OCI-LY3 (cell line): ENCODE measurements around the gene SART1.

ENCODE experiments used
- H2AFZ ChIP-seq: fragments of 200-600, 300-600 bp; shearing (Covaris generic); 2 replicates; pipeline ENCODE4 v1.6.0; 2014; ENCODE audit warnings: antibody characterized with exemption, low read depth, low read length
- H3K27ac ChIP-seq: fragments of 200-600, 300-600 bp; sonication (generic); 2 replicates; pipeline ENCODE4 v1.5.1; 2014; ENCODE audit warnings: mild to moderate bottlenecking, low read length, moderate library complexity, mixed read lengths
- H3K27me3 ChIP-seq: fragments of 200-600, 300-600 bp; sonication (generic); 2 replicates; pipeline ENCODE4 v1.6.1; 2014; ENCODE audit warnings: low read depth, low read length, mixed read lengths
- H3K36me3 ChIP-seq: fragments of 200-600, 300-600 bp; sonication (generic); replicated peaks from 2 replicates; pipeline ENCODE3; 2014; ENCODE audit warnings: low read depth, low read length, mixed read lengths
- H3K4me1 ChIP-seq: fragments of 300-600, 200-600 bp; sonication (generic); 2 replicates; pipeline ENCODE4 v1.6.1; 2014; ENCODE audit warnings: low read length, mixed read lengths
- H3K4me2 ChIP-seq: fragments of 200-600, 300-600 bp; sonication (generic); 2 replicates; pipeline ENCODE4 v1.6.1; 2014; ENCODE audit warnings: low read length, mixed read lengths
- H3K4me3 ChIP-seq: fragments of 300-600, 200-600 bp; sonication (generic); 2 replicates; pipeline ENCODE4 v1.5.1; 2014; ENCODE audit warnings: antibody characterized with exemption, mild to moderate bottlenecking, low read length, moderate library complexity
- H3K79me2 ChIP-seq: fragments of 300-600, 200-600 bp; shearing (Covaris generic); 2 replicates; pipeline ENCODE4 v1.6.1; 2014; ENCODE audit warnings: mild to moderate bottlenecking, low read length, mixed read lengths
- H3K9ac ChIP-seq: fragments of 300-600, 200-600 bp; shearing (Covaris generic); 2 replicates; pipeline ENCODE4 v1.6.0; 2014; ENCODE audit warnings: mild to moderate bottlenecking, low read length, moderate library complexity
- H3K9me3 ChIP-seq: fragments of 200-600, 300-600 bp; shearing (Covaris generic); 2 replicates; pipeline ENCODE4 v1.6.1; 2014; ENCODE audit warnings: low read length, mixed read lengths; ENCODE audit not compliant: insufficient read depth
- H4K20me1 ChIP-seq: fragments of 200-600, 300-600 bp; sonication (generic); 2 replicates; pipeline ENCODE4 v1.6.1; 2016; ENCODE audit warnings: low read length, mixed read lengths; ENCODE audit not compliant: insufficient read depth
- CTCF ChIP-seq: fragments of 200-600, 300-600 bp; sonication (generic); IDR thresholded peaks from 2 replicates; pipeline ENCODE4 v1.5.1; 2014; ENCODE audit warnings: antibody characterized with exemption, low read length, low read depth
- EZH2phosphoT487 ChIP-seq: fragments of 200-600 bp; shearing (Covaris generic); IDR thresholded peaks from 2 replicates; pipeline ENCODE4 v1.6.1; 2018; ENCODE audit warnings: antibody characterized with exemption, mixed run types, low read depth

Gene SART1

GRCh38 chr11:66016793-66017177 lies 55.3 kb downstream of the SART1 start:
- TF ChIP-seq CTCF, result no peak
- TF ChIP-seq EZH2phosphoT487, result no peak
- Histone ChIP-seq H4K20me1 (no peaks in the 10 kb centered on the region), H3K9ac (no peak overlapping the region), H3K4me2 (no peak overlapping the region), H3K27me3 (no peaks in the 10 kb centered on the region), H3K79me2 (no peaks in the 10 kb centered on the region), H2AFZ (no peak overlapping the region), H3K27ac (no peak overlapping the region), H3K9me3 (no peaks in the 10 kb centered on the region), H3K4me1 (no peaks in the 10 kb centered on the region), H3K36me3 (no peaks in the 10 kb centered on the region), H3K4me3 (no peak overlapping the region)

GRCh38 chr11:66017321-66017720 lies 55.8 kb downstream of the SART1 start:
- no peaks in the 10 kb centered on the region; the same call in 1 of the 2 replicates for H3K4me1 ChIP-seq
- no peaks in the 10 kb centered on the region for H4K20me1 ChIP-seq

GRCh38 chr11:66020212-66020611 lies 58.7 kb downstream of the SART1 start:
- no peaks in the 10 kb centered on the region for H4K20me1 ChIP-seq
- no peak overlapping the region for H3K4me2 ChIP-seq
- H3K4me1 ChIP-seq, result peaks cover 2% of the 10 kb centered on the region; the same call in 1 of the 2 replicates
- H3K4me3 ChIP-seq, result no peak overlapping the region
- H3K9me3 ChIP-seq, result no peaks in the 10 kb centered on the region
- no peak overlapping the region for H3K27ac ChIP-seq
- no peak overlapping the region for H2AFZ ChIP-seq
- TF ChIP-seq EZH2phosphoT487, result no peak
- no peak for TF ChIP-seq CTCF
- H3K79me2 ChIP-seq, result no peaks in the 10 kb centered on the region
- H3K9ac ChIP-seq, result no peak overlapping the region
- H3K27me3 ChIP-seq, result peaks cover 10% of the 10 kb centered on the region
- H3K36me3 ChIP-seq, result no peaks in the 10 kb centered on the region

More at GRCh38 chr11:66017321-66017720, 55.8 kb downstream of the SART1 start:
- H3K4me2 ChIP-seq, result no peak overlapping the region
- H3K79me2 ChIP-seq, result no peaks in the 10 kb centered on the region
- no peak overlapping the region for H3K4me3 ChIP-seq
- TF ChIP-seq CTCF (no peak), EZH2phosphoT487 (no peak)
- H3K27ac ChIP-seq, result no peak overlapping the region
- no peak overlapping the region for H2AFZ ChIP-seq
- H3K36me3 ChIP-seq, result no peaks in the 10 kb centered on the region
- no peak overlapping the region for H3K9ac ChIP-seq
- H3K27me3 ChIP-seq, result no peaks in the 10 kb centered on the region
- H3K9me3 ChIP-seq, result no peaks in the 10 kb centered on the region

GRCh38 chr11:66020618-66021357 lies 59.3 kb downstream of the SART1 start:
- no peak overlapping the region for H3K4me3 ChIP-seq
- no peak overlapping the region for H3K27ac ChIP-seq
- no peak for TF ChIP-seq EZH2phosphoT487
- TF ChIP-seq CTCF, result no peak
- no peak overlapping the region for H2AFZ ChIP-seq
- H3K27me3 ChIP-seq, result peaks cover 10% of the 10 kb centered on the region
- H4K20me1 ChIP-seq, result no peaks in the 10 kb centered on the region
- H3K36me3 ChIP-seq, result no peaks in the 10 kb centered on the region
- H3K79me2 ChIP-seq, result no peaks in the 10 kb centered on the region
- H3K9me3 ChIP-seq, result no peaks in the 10 kb centered on the region
- H3K9ac ChIP-seq, result no peak overlapping the region
- H3K4me1 ChIP-seq, result peaks cover 2% of the 10 kb centered on the region; the same call in 1 of the 2 replicates
- no peak overlapping the region for H3K4me2 ChIP-seq
